Measurements from ENCODE around the gene GRB2. TPM values are rescaled to one million over a fixed set of nuclear protein-coding genes. Genes with fewer than 3 reads are reported as not detected.

The GRB2 gene
- total and polyA plus RNA-seq, 2 of the 8 experiments (the other 6 are each of a cell fraction or from before 2014, with no cell fraction given) = 44.2 to 101 TPM

GRCh38 chr17:75271233-75271954 lies 134.1 kb downstream of the GRB2 start:
- peak overlapping the region; percentile 46 for H3K56ac ChIP-seq (replicated peaks; ENCODE audit: insufficient read length, low read depth, low read length)
- TF ChIP-seq KDM5A (IDR thresholded peaks at IDR 0.05; ENCODE audit: low read length) (no peak), FOSL1 (IDR thresholded peaks at IDR 0.05; ENCODE audit: insufficient read depth, low read depth, low read length) (no peak), SP1 (IDR thresholded peaks at IDR 0.05; ENCODE audit: low read depth, low read length) (no peak), ASH2L (IDR thresholded peaks at IDR 0.05; ENCODE audit: low read length) (no peak), SRF (IDR thresholded peaks at IDR 0.05; ENCODE audit: low read depth, low read length) (peak; percentile 81), RAD21 (IDR thresholded peaks at IDR 0.05 in 1 of 2, conservative IDR thresholded peaks at IDR 0.05 in 1 of 2; ENCODE audit: low read depth in 2 of 2, low read length in 2 of 2) (peak in 1 of 2 experiments; percentile 44; a peak in 2 of 4 replicates), TAF7 (optimal IDR thresholded peaks at IDR 0.05; ENCODE audit: borderline replicate concordance, low read depth, low read length) (no peak), SIN3A (conservative IDR thresholded peaks at IDR 0.05 in 1 of 2, IDR thresholded peaks at IDR 0.05 in 1 of 2; ENCODE audit: low read depth in 1 of 2, low read length in 2 of 2) (peak in 1 of 2 experiments; percentile 60; a peak in 2 of 4 replicates), EZH2 (IDR thresholded peaks at IDR 0.05; ENCODE audit: low read depth, low read length, severe bottlenecking) (no peak)

More at GRCh38 chr17:75271233-75271954, 134.1 kb downstream of the GRB2 start:
- DNase-seq (ENCODE audit: low read depth in 1 of 2, low spot score in 2 of 2) = peak in 1 of 2 experiments; percentile 88
- FAIRE-seq = no peak
- Histone ChIP-seq H3K27ac (ENCODE audit: low read depth, low read length) (0 out of 2 replicates have a peak overlapping the region, but pooled peaks have one; percentile 11), H3K23ac (ENCODE audit: insufficient read length) (no peak overlapping the region), H3K4me3 (ENCODE audit: extremely low read depth in 1 of 4, insufficient read depth in 2 of 4, low read depth in 3 of 4, low read length in 4 of 4) (peak overlapping the region; percentile 84 to 91 (median 87)), H2BK20ac (ENCODE audit: low read length) (no peak overlapping the region), H3K9me3 (ENCODE audit: insufficient read depth in 2 of 2, low read depth in 1 of 2, low read length in 1 of 2) (no peaks in the 10 kb centered on the region), H4K91ac (replicated peaks; ENCODE audit: insufficient read length, low read length) (no peak overlapping the region), H2BK12ac (ENCODE audit: low read depth, low read length) (no peak overlapping the region), H3K9ac (replicated peaks in 1 of 4; ENCODE audit: extremely low read depth in 1 of 4, low read depth in 3 of 4, low read length in 3 of 4) (peak overlapping the region; percentile 25 to 90 (median 61); a peak in 5 of 7 replicates), H3K14ac (ENCODE audit: insufficient read length) (peak overlapping the region; percentile 67), H3K36me3 (ENCODE audit: control insufficient read depth in 2 of 4, insufficient read depth in 4 of 4, low read length in 3 of 4) (peaks cover 0 to 12% (median 5%) of the 10 kb centered on the region in 4 experiments; a peak in 6 of 8 replicates), H3K23me2 (ENCODE audit: low read depth, low read length) (peaks cover 15% of the 10 kb centered on the region), H3K18ac (ENCODE audit: extremely low read depth, low read length) (peak overlapping the region; percentile 93), H2BK120ac (replicated peaks; ENCODE audit: low read depth, low read length) (no peak overlapping the region), H2BK15ac (ENCODE audit: low read length) (no peak overlapping the region; the same call in 1 of the 2 replicates), H4K8ac (ENCODE audit: extremely low read depth, insufficient read depth, low read length) (peak overlapping the region; percentile 84), H2AK5ac (ENCODE audit: low read depth, low read length) (no peak overlapping the region), H2AFZ (ENCODE audit: low read length) (peak overlapping the region; percentile 43; the same call in 1 of the 2 replicates), H3K4ac (replicated peaks; ENCODE audit: insufficient read length, low read depth, low read length) (peak overlapping the region; percentile 59), H4K5ac (ENCODE audit: insufficient read length, low read depth, low read length) (peak overlapping the region; percentile 61), H3K79me1 (ENCODE audit: low read depth, low read length) (no peaks in the 10 kb centered on the region), H3K4me1 (replicated peaks in 1 of 4; ENCODE audit: control insufficient read depth in 3 of 4, insufficient read depth in 4 of 4, low read length in 3 of 4) (peaks cover 0 to 9% (median 7%) of the 10 kb centered on the region in 4 experiments; a peak in 4 of 7 replicates), H2BK5ac (ENCODE audit: low read depth, low read length) (no peak overlapping the region; the same call in 1 of the 2 replicates), H3K79me2 (ENCODE audit: control insufficient read depth in 1 of 2, insufficient read depth in 2 of 2, low read length in 2 of 2) (no peaks in the 10 kb centered on the region), H3K4me2 (ENCODE audit: insufficient read depth in 1 of 2, low read depth in 2 of 2, low read length in 2 of 2) (peak overlapping the region; percentile 70 to 95), H3K27me3 (replicated peaks in 1 of 4; ENCODE audit: control insufficient read depth in 3 of 4, extremely low read depth in 1 of 4, insufficient read depth in 3 of 4, low read length in 3 of 4) (no peaks in the 10 kb centered on the region), H4K20me1 (replicated peaks in 1 of 2; ENCODE audit: control insufficient read depth in 1 of 2, insufficient read depth in 2 of 2, low read length in 2 of 2) (peaks cover 4 to 6% of the 10 kb centered on the region in 2 experiments)
- POLR2A ChIA-PET (ENCODE audit: partially characterized antibody) = interaction anchor here (0.6 to 6.7 kb wide), 20 partner anchors 8 to 1312 kb away, joined by 3 to 62 read pairs (median 4); partner anchors contain the start of genes GGA3, GRB2, MRPS7 and SLC25A19
- CTCF ChIA-PET (ENCODE audit: partially characterized antibody) = interaction anchor here (0.6 to 21.2 kb wide), 44 partner anchors 8 to 635 kb away, joined by 3 to 369 read pairs (median 4); partner anchors contain the start of genes GGA3, GRB2, MRPS7 and NT5C
- 2% methylated on average over 36 of the region's 74 CpGs; no CpG with 5 or more reads in 1 of the 2 experiments for WGBS, 2 experiments (ENCODE audit: extremely low coverage in 1 of 2, insufficient coverage in 1 of 2, insufficient read length in 1 of 2, insufficient replicate concordance in 2 of 2, low coverage in 1 of 2, low lambda C conversion rate in 2 of 2, missing lambda C conversion rate in 1 of 2)

All from H1 (cell line).